ACC112 (cell line): ENCODE measurements around the gene VWA5B1.

Experiments used
- H2AFZ ChIP-seq: fragments of 200-600 bp; sonication (generic); one replicate; pipeline ENCODE4 v1.6.0; 2017; ENCODE audit warnings: antibody characterized with exemption, low read length; ENCODE audit not compliant: unreplicated experiment
- H3K27ac ChIP-seq: fragments of 200-600 bp; sonication (generic); 2 replicates; pipeline ENCODE4 v1.5.1; 2014; ENCODE audit warnings: low read depth, mild to moderate bottlenecking, antibody characterized with exemption, low read length, moderate library complexity
- H3K27me3 ChIP-seq: fragments of 200-600 bp; sonication (generic); 2 replicates; pipeline ENCODE4 v1.6.1; 2014; ENCODE audit warnings: mild to moderate bottlenecking, antibody characterized with exemption, low read length, moderate library complexity, mixed read lengths; ENCODE audit not compliant: insufficient read depth
- H3K36me3 ChIP-seq: fragments of 200-600 bp; sonication (generic); 2 replicates; pipeline ENCODE4 v1.6.1; 2016; ENCODE audit warnings: mild to moderate bottlenecking, antibody characterized with exemption, low read length, moderate library complexity, mixed read lengths; ENCODE audit not compliant: insufficient read depth
- H3K4me1 ChIP-seq: fragments of 200-600 bp; sonication (generic); one replicate; pipeline ENCODE4 v1.6.1; 2016; ENCODE audit warnings: low read length, mixed read lengths; ENCODE audit not compliant: insufficient read depth, unreplicated experiment, control insufficient read depth
- H3K4me3 ChIP-seq: fragments of 200-600 bp; sonication (generic); 2 replicates; pipeline ENCODE4 v1.5.1; 2014; ENCODE audit warnings: mild to moderate bottlenecking, low read depth, low read length
- H3K79me2 ChIP-seq: fragments of 200-600 bp; sonication (generic); one replicate; pipeline ENCODE4 v1.6.0; 2016; ENCODE audit warnings: low read length; ENCODE audit not compliant: control insufficient read depth, unreplicated experiment, insufficient read depth

Gene VWA5B1

GRCh38 chr1:20349561-20349960, 58.9 kb downstream of the VWA5B1 start:
- H2AFZ ChIP-seq = no peak overlapping the region
- no peak overlapping the region for H3K4me3 ChIP-seq
- no peak overlapping the region for H3K27ac ChIP-seq
- H3K4me1 ChIP-seq = no peaks in the 10 kb centered on the region
- no peaks in the 10 kb centered on the region for H3K79me2 ChIP-seq
- H3K27me3 ChIP-seq = peaks cover 21% of the 10 kb centered on the region
- no peaks in the 10 kb centered on the region for H3K36me3 ChIP-seq

GRCh38 chr1:20349971-20350370, 59.3 kb downstream of the VWA5B1 start:
- no peaks in the 10 kb centered on the region for H3K36me3 ChIP-seq

GRCh38 chr1:20350421-20350820, 59.7 kb downstream of the VWA5B1 start:
- Histone ChIP-seq H3K27ac (no peak overlapping the region), H3K36me3 (no peaks in the 10 kb centered on the region), H3K79me2 (no peaks in the 10 kb centered on the region)

More at GRCh38 chr1:20349971-20350370, 59.3 kb downstream of the VWA5B1 start:
- Histone ChIP-seq H2AFZ (no peak overlapping the region), H3K27ac (no peak overlapping the region), H3K79me2 (no peaks in the 10 kb centered on the region), H3K27me3 (peaks cover 17% of the 10 kb centered on the region), H3K4me1 (no peaks in the 10 kb centered on the region), H3K4me3 (no peak overlapping the region)

GRCh38 chr1:20351911-20352701, 61.4 kb downstream of the VWA5B1 start:
- peaks cover 4% of the 10 kb centered on the region; the same call in 1 of the 2 replicates for H3K27me3 ChIP-seq
- no peaks in the 10 kb centered on the region for H3K4me1 ChIP-seq
- no peaks in the 10 kb centered on the region for H3K36me3 ChIP-seq
- H3K79me2 ChIP-seq = no peaks in the 10 kb centered on the region
- no peak overlapping the region for H2AFZ ChIP-seq
- no peak overlapping the region for H3K27ac ChIP-seq
- H3K4me3 ChIP-seq = no peak overlapping the region

More at GRCh38 chr1:20350421-20350820, 59.7 kb downstream of the VWA5B1 start:
- Histone ChIP-seq H2AFZ (no peak overlapping the region), H3K4me3 (no peak overlapping the region), H3K4me1 (no peaks in the 10 kb centered on the region), H3K27me3 (peaks cover 12% of the 10 kb centered on the region)

GRCh38 chr1:20353836-20354235, 63.2 kb downstream of the VWA5B1 start:
- Histone ChIP-seq H3K4me1 (peaks cover 7% of the 10 kb centered on the region), H2AFZ (no peak overlapping the region), H3K36me3 (no peaks in the 10 kb centered on the region), H3K27ac (no peak overlapping the region), H3K4me3 (no peak overlapping the region), H3K27me3 (peaks cover 9% of the 10 kb centered on the region; the same call in 1 of the 2 replicates), H3K79me2 (no peaks in the 10 kb centered on the region)

- Histone ChIP-seq H3K4me3 (no peak overlapping the region), H3K27me3 (peaks cover 11% of the 10 kb centered on the region; the same call in 1 of the 2 replicates), H2AFZ (no peak overlapping the region), H3K36me3 (no peaks in the 10 kb centered on the region), H3K27ac (no peak overlapping the region), H3K79me2 (no peaks in the 10 kb centered on the region), H3K4me1 (peaks cover 12% of the 10 kb centered on the region)
These were observed 63.9 kb downstream of the VWA5B1 start for GRCh38 chr1:20354610-20355009.

GRCh38 chr1:20355101-20355827, 64.6 kb downstream of the VWA5B1 start:
- peaks cover 12% of the 10 kb centered on the region for H3K4me1 ChIP-seq
- H3K27me3 ChIP-seq = peaks cover 17% of the 10 kb centered on the region; the same call in 1 of the 2 replicates
- no peak overlapping the region for H3K4me3 ChIP-seq
- no peak overlapping the region for H3K27ac ChIP-seq
- no peaks in the 10 kb centered on the region for H3K36me3 ChIP-seq
- H2AFZ ChIP-seq = no peak overlapping the region
- H3K79me2 ChIP-seq = no peaks in the 10 kb centered on the region

- H2AFZ ChIP-seq = no peak overlapping the region
- peaks cover 23% of the 10 kb centered on the region; the same call in 1 of the 2 replicates for H3K27me3 ChIP-seq
- no peaks in the 10 kb centered on the region for H3K36me3 ChIP-seq
- H3K4me1 ChIP-seq = peaks cover 12% of the 10 kb centered on the region
- H3K79me2 ChIP-seq = no peaks in the 10 kb centered on the region
- no peak overlapping the region for H3K27ac ChIP-seq
- H3K4me3 ChIP-seq = no peak overlapping the region
These were observed 65.4 kb downstream of the VWA5B1 start for GRCh38 chr1:20355828-20356735.

- H3K27ac ChIP-seq = no peak overlapping the region
- H3K4me3 ChIP-seq = no peak overlapping the region
- peaks cover 17% of the 10 kb centered on the region for H3K4me1 ChIP-seq
These were observed 66.3 kb downstream of the VWA5B1 start for GRCh38 chr1:20356850-20357459.

GRCh38 chr1:20357796-20358195, 67.1 kb downstream of the VWA5B1 start:
- Histone ChIP-seq H3K36me3 (no peaks in the 10 kb centered on the region), H3K4me1 (peaks cover 17% of the 10 kb centered on the region), H3K27me3 (peaks cover 23% of the 10 kb centered on the region; the same call in 1 of the 2 replicates), H3K79me2 (no peaks in the 10 kb centered on the region), H3K4me3 (no peak overlapping the region), H3K27ac (no peak overlapping the region), H2AFZ (no peak overlapping the region)

More at GRCh38 chr1:20356850-20357459, 66.3 kb downstream of the VWA5B1 start:
- H3K27me3 ChIP-seq = peaks cover 23% of the 10 kb centered on the region; the same call in 1 of the 2 replicates
- H3K79me2 ChIP-seq = no peaks in the 10 kb centered on the region
- H2AFZ ChIP-seq = no peak overlapping the region
- no peaks in the 10 kb centered on the region for H3K36me3 ChIP-seq
